Neural progenitor cell (in vitro differentiated cells): ENCODE measurements around the gene SPTBN4. TPM values are rescaled to one million over a fixed set of nuclear protein-coding genes. Genes with fewer than 3 reads are reported as not detected.
A peak's percentile ranks its signal among the peaks of the same experiment; 100 is the strongest.

Experiments used
- DNase-seq: peaks from one replicate; pipeline ENCODE4 v3.0.0-alpha.2; 2016; ENCODE audit warnings: low spot score
- H2AFZ ChIP-seq: fragments of 200-600 bp; sonication (generic); replicated peaks from 2 replicates; pipeline ENCODE4 v1.6.1; 2016; ENCODE audit warnings: antibody characterized with exemption
- H3F3A ChIP-seq: fragments of 200-600 bp; sonication (generic); 2 replicates; pipeline ENCODE4 v1.6.1; 2016; ENCODE audit warnings: antibody characterized with exemption, low read depth
- H3K27ac ChIP-seq: fragments of 200-600 bp; sonication (generic); 2 replicates; pipeline ENCODE4 v1.5.1; 2016; ENCODE audit warnings: mild to moderate bottlenecking
- H3K27me3 ChIP-seq: fragments of 200-600 bp; sonication (generic); 2 replicates; pipeline ENCODE4 v1.6.1; 2016; ENCODE audit warnings: mild to moderate bottlenecking, moderate library complexity
- H3K36me3 ChIP-seq: fragments of 200-600 bp; sonication (generic); 2 replicates; pipeline ENCODE4 v1.5.1; 2016
- H3K4me1 ChIP-seq: fragments of 200-600 bp; sonication (generic); 2 replicates; pipeline ENCODE4 v1.6.1; 2016; ENCODE audit warnings: mixed run types
- H3K4me2 ChIP-seq: fragments of 200-600 bp; sonication (generic); 2 replicates; pipeline ENCODE4 v1.6.1; 2016
- H3K4me3 ChIP-seq: fragments of 200-600 bp; sonication (generic); 2 replicates; pipeline ENCODE4 v1.5.1; 2016
- H3K79me2 ChIP-seq: fragments of 200-600 bp; sonication (generic); 2 replicates; pipeline ENCODE4 v1.6.1; 2016; ENCODE audit warnings: low read depth
- H3K9ac ChIP-seq: fragments of 200-600 bp; sonication (generic); 2 replicates; pipeline ENCODE4 v1.6.1; 2016
- H3K9me3 ChIP-seq: fragments of 200-600 bp; sonication (generic); 2 replicates; pipeline ENCODE4 v1.5.1; 2016; ENCODE audit warnings: low read depth
- H4K20me1 ChIP-seq: fragments of 200-600 bp; sonication (generic); 2 replicates; pipeline ENCODE4 v1.6.1; 2016; ENCODE audit warnings: low read depth
- H3K27ac Mint-ChIP-seq: 3 replicates; pipeline ENCODE4 v1.8.0; 2021; ENCODE audit warnings: mixed read lengths
- H3K27me3 Mint-ChIP-seq: 2 replicates; pipeline ENCODE4 v1.8.0; 2022; ENCODE audit warnings: low read depth, mild to moderate bottlenecking, inconsistent platforms, moderate library complexity, mixed read lengths; ENCODE audit not compliant: insufficient read depth
- H3K36me3 Mint-ChIP-seq: 3 replicates; pipeline ENCODE4 v1.8.0; 2021; ENCODE audit warnings: mixed read lengths
- H3K4me1 Mint-ChIP-seq: 3 replicates; pipeline ENCODE4 v1.8.0; 2021; ENCODE audit warnings: mixed read lengths
- H3K4me3 Mint-ChIP-seq: 3 replicates; pipeline ENCODE4 v1.8.0; 2021; ENCODE audit warnings: mild to moderate bottlenecking, moderate library complexity, mixed read lengths
- H3K9me3 Mint-ChIP-seq: 3 replicates; pipeline ENCODE4 v1.8.0; 2020; ENCODE audit warnings: mixed read lengths
- EZH2 ChIP-seq: fragments of 200-600 bp; sonication (generic); IDR thresholded peaks from 2 replicates; pipeline ENCODE4 v1.6.1; 2017; ENCODE audit warnings: antibody characterized with exemption, mild to moderate bottlenecking, moderate library complexity
- EZH2phosphoT487 ChIP-seq: fragments of 200-600 bp; sonication (generic); IDR thresholded peaks from 2 replicates; pipeline ENCODE4 v1.6.1; 2017; ENCODE audit warnings: antibody characterized with exemption
- total RNA-seq: library from RNA; depleted of rRNA; stranded (reverse); fragments of >200 nt; gene quantifications from 2 replicates; pipeline ENCODE4 v1.2.3, GENCODE V29; 2015; ENCODE audit warnings: low replicate concordance
- TF ChIP-seq, protein P1 (sequence below): fragments of 200-600 bp; sonication (generic); IDR thresholded peaks from 2 replicates; pipeline ENCODE4 v1.5.1; 2017; ENCODE audit warnings: antibody characterized with exemption, mild to moderate bottlenecking

Gene SPTBN4
- total RNA-seq, 1 donor from 2014 or later: 2.5 TPM

DNA sequence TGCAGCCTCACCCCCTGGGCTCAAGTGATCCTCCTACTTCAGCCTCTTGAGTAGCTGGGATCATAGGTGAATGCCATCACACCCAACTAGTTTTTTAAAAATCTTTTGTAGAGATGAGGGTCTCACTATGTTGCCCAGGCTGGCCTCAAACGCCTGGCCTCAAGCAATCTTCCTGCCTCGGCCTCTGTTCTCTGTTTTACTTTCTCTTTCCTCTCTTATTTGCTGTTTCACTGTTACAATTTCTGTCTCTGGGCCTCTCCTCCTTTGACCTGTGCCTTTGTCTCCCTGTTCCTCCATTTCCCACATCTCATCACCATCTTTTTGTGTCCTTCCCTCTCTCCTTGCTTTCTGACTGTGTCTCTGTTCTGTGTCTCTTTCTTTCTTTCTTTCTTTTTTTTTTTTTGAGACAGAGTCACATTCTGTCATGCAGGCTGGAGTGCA, 119.2 kb downstream of the SPTBN4 start:
- Histone ChIP-seq H4K20me1 (no peaks in the 10 kb centered on the region), H3K9me3 (no peaks in the 10 kb centered on the region), H3K36me3 (no peaks in the 10 kb centered on the region), H3K79me2 (no peaks in the 10 kb centered on the region), H3K27ac (no peak overlapping the region), H3F3A (peaks cover 4% of the 10 kb centered on the region), H3K9ac (no peak overlapping the region), H3K4me1 (peaks cover 10% of the 10 kb centered on the region), H3K4me2 (no peak overlapping the region), H3K27me3 (no peaks in the 10 kb centered on the region), H2AFZ (no peak overlapping the region), H3K4me3 (no peak overlapping the region)
- H3K4me3 Mint-ChIP-seq: no peak overlapping the region
- peaks cover 8% of the 10 kb centered on the region for H3K27me3 Mint-ChIP-seq
- H3K36me3 Mint-ChIP-seq: peaks cover 9% of the 10 kb centered on the region
- H3K4me1 Mint-ChIP-seq: peaks cover 13% of the 10 kb centered on the region
- TF ChIP-seq EZH2 (no peak), EZH2phosphoT487 (no peak)
- TF ChIP-seq, protein P1, sequence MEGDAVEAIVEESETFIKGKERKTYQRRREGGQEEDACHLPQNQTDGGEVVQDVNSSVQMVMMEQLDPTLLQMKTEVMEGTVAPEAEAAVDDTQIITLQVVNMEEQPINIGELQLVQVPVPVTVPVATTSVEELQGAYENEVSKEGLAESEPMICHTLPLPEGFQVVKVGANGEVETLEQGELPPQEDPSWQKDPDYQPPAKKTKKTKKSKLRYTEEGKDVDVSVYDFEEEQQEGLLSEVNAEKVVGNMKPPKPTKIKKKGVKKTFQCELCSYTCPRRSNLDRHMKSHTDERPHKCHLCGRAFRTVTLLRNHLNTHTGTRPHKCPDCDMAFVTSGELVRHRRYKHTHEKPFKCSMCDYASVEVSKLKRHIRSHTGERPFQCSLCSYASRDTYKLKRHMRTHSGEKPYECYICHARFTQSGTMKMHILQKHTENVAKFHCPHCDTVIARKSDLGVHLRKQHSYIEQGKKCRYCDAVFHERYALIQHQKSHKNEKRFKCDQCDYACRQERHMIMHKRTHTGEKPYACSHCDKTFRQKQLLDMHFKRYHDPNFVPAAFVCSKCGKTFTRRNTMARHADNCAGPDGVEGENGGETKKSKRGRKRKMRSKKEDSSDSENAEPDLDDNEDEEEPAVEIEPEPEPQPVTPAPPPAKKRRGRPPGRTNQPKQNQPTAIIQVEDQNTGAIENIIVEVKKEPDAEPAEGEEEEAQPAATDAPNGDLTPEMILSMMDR: no peak
- no peak for DNase-seq
- H3K9me3 Mint-ChIP-seq: no peaks in the 10 kb centered on the region
- H3K27ac Mint-ChIP-seq: no peak overlapping the region

DNA sequence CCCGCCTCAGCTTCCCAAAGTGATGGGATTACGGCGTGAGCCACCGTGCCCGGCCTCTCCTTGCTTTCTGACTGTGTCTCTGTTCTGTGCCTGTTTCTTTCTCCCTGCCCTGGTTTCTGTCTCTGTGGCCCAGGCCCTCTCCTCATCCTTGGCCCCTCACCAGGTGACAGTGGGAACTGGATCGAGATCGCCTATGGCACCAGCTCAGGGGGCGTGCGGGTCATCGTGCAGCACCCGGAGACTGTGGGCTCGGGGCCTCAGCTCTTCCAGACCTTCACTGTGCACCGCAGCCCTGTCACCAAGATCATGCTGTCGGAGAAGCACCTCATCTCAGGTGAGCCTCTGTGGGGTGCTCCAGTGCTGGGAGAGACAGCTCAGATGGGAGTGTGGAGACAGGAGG, 119.8 kb downstream of the SPTBN4 start:
- Histone ChIP-seq H3K9ac (no peak overlapping the region), H3K79me2 (no peaks in the 10 kb centered on the region), H3K9me3 (no peaks in the 10 kb centered on the region), H3F3A (peaks cover 10% of the 10 kb centered on the region), H3K27me3 (no peaks in the 10 kb centered on the region), H3K4me3 (no peak overlapping the region), H3K27ac (no peak overlapping the region), H3K4me2 (no peak overlapping the region), H2AFZ (no peak overlapping the region), H4K20me1 (no peaks in the 10 kb centered on the region), H3K4me1 (peaks cover 10% of the 10 kb centered on the region), H3K36me3 (no peaks in the 10 kb centered on the region)
- TF ChIP-seq EZH2 (no peak), EZH2phosphoT487 (no peak)
- TF ChIP-seq, protein P1: no peak
- no peak overlapping the region for H3K27ac Mint-ChIP-seq
- no peak for DNase-seq
- peak overlapping the region; percentile 31 for H3K4me3 Mint-ChIP-seq
- H3K9me3 Mint-ChIP-seq: no peaks in the 10 kb centered on the region
- H3K36me3 Mint-ChIP-seq: peaks cover 9% of the 10 kb centered on the region
- peaks cover 5% of the 10 kb centered on the region for H3K27me3 Mint-ChIP-seq
- peaks cover 18% of the 10 kb centered on the region for H3K4me1 Mint-ChIP-seq

DNA sequence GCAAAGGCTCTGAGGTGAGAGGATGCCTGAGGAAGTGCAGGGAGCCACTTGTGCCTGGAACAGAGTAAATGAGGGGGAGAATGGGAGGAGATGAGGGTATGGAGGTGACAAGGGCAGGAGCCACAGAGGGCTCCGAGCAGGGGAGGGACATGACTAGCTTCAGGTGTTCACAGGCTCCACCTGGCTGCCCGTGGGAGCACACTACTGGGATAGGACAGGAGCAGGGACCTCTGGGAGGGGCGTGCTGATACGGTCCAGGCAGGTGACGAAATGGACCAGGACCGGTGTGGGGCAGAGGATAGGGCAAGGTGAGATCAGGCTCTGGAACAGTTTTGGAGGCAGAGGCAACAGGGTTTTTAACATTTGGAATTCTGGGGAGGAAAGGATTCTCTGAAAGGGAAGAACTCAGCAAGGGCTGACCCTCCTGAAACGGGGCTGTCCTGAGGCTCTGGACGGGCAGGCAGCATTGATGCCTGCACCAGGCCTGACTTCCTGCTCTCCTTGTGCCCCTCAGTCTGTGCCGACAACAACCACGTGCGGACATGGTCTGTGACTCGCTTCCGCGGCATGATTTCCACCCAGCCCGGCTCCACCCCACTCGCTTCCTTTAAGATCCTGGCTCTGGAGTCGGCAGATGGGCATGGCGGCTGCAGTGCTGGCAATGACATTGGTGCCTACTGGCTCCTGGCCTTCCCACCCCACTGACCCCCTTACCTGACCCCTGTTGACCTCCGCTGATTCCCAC, 121.5 kb downstream of the SPTBN4 start:
- Histone ChIP-seq H3K4me1 (peaks cover 10% of the 10 kb centered on the region), H2AFZ (no peak overlapping the region), H3K27me3 (no peaks in the 10 kb centered on the region), H3K4me3 (no peak overlapping the region), H3K36me3 (no peaks in the 10 kb centered on the region), H3K27ac (no peak overlapping the region), H3K9ac (no peak overlapping the region), H3K79me2 (no peaks in the 10 kb centered on the region), H3K9me3 (no peaks in the 10 kb centered on the region), H3K4me2 (no peak overlapping the region), H4K20me1 (no peaks in the 10 kb centered on the region), H3F3A (peaks cover 12% of the 10 kb centered on the region)
- TF ChIP-seq EZH2phosphoT487 (no peak), EZH2 (no peak)
- TF ChIP-seq, protein P1: no peak
- no peaks in the 10 kb centered on the region for H3K9me3 Mint-ChIP-seq
- peaks cover 25% of the 10 kb centered on the region for H3K4me1 Mint-ChIP-seq
- no peak overlapping the region for H3K27ac Mint-ChIP-seq
- H3K36me3 Mint-ChIP-seq: peaks cover 10% of the 10 kb centered on the region
- DNase-seq: no peak
- H3K4me3 Mint-ChIP-seq: peak overlapping the region; percentile 48
- peaks cover 6% of the 10 kb centered on the region for H3K27me3 Mint-ChIP-seq
